ENCODE data around the gene DEFB126. TPM values are rescaled to one million over a fixed set of nuclear protein-coding genes. Genes with fewer than 3 reads are reported as not detected.

Gene DEFB126
- total and polyA plus RNA-seq, 2 of the 13 experiments (the other 11 are each of a cell fraction or from before 2014, with no cell fraction given), result not detected

DNA sequence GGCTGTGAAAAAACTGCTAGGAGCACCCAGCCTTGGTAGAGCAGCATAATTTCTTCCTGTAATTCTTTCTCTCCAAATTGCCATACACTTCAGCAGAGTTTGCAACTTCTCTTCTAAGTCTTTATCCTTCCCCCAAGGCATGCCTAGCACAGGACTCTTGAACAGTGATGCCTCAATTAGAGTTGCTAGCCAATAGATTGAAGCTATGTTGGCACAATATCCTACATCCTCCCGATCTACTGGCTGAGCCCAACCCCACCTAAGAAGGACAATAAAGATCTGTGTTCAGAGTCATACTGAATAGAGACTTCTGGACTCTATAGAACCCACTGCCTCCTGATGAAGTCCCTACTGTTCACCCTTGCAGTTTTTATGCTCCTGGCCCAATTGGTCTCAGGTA is at the start of gene DEFB126 (continued):
- TF ChIP-seq, protein P1, sequence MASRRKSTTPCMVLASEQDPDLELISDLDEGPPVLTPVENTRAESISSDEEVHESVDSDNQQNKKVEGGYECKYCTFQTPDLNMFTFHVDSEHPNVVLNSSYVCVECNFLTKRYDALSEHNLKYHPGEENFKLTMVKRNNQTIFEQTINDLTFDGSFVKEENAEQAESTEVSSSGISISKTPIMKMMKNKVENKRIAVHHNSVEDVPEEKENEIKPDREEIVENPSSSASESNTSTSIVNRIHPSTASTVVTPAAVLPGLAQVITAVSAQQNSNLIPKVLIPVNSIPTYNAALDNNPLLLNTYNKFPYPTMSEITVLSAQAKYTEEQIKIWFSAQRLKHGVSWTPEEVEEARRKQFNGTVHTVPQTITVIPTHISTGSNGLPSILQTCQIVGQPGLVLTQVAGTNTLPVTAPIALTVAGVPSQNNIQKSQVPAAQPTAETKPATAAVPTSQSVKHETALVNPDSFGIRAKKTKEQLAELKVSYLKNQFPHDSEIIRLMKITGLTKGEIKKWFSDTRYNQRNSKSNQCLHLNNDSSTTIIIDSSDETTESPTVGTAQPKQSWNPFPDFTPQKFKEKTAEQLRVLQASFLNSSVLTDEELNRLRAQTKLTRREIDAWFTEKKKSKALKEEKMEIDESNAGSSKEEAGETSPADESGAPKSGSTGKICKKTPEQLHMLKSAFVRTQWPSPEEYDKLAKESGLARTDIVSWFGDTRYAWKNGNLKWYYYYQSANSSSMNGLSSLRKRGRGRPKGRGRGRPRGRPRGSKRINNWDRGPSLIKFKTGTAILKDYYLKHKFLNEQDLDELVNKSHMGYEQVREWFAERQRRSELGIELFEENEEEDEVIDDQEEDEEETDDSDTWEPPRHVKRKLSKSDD (CRISPR knock-in tag; IDR thresholded peaks at IDR 0.05; ENCODE audit: low read depth), result no peak
- TF ChIP-seq HHEX (CRISPR knock-in tag; IDR thresholded peaks at IDR 0.05) (no peak), ZMYM4 (CRISPR knock-in tag; IDR thresholded peaks at IDR 0.05) (no peak), BRCA1 (CRISPR knock-in tag; IDR thresholded peaks at IDR 0.05) (no peak)
- TF ChIP-seq, protein P2, sequence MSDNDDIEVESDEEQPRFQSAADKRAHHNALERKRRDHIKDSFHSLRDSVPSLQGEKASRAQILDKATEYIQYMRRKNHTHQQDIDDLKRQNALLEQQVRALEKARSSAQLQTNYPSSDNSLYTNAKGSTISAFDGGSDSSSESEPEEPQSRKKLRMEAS (IDR thresholded peaks at IDR 0.05), result no peak
- TF ChIP-seq, protein P3, sequence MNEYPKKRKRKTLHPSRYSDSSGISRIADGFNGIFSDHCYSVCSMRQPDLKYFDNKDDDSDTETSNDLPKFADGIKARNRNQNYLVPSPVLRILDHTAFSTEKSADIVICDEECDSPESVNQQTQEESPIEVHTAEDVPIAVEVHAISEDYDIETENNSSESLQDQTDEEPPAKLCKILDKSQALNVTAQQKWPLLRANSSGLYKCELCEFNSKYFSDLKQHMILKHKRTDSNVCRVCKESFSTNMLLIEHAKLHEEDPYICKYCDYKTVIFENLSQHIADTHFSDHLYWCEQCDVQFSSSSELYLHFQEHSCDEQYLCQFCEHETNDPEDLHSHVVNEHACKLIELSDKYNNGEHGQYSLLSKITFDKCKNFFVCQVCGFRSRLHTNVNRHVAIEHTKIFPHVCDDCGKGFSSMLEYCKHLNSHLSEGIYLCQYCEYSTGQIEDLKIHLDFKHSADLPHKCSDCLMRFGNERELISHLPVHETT (CRISPR knock-in tag; conservative IDR thresholded peaks at IDR 0.05), result no peak

DNA sequence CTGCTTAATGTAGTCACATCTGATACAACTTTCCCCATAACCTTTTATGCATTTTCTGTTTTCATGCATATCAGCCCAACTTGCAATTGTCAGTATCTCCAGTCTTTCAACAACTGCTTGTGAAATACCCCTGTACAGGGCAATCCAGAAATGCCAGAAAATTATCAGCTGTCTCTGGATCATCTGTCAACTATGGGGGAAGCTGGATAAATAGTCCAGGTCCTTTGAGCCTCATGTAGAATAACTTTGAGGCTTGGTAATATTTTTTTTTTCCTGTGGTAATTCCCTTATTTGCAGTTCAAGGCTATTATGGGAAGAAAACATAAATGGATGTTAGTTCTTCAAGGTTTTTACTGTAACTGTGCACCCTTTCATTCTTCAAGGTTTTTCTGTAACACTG is 48.7 kb upstream of the DEFB126 start:
- intact Hi-C loops (cut with micrococcal nuclease; ENCODE audit: unreplicated experiment) (no loop called here), in situ Hi-C loops (cut with HindIII; ENCODE audit: extremely low pct_ligation_motif_present, low pct_unique_long_range_greater_than_20kb) (no loop called here)
- no peak overlapping the region for H3K4me2 ChIP-seq (ENCODE audit: low read depth, low read length)
- H3K79me2 ChIP-seq (ENCODE audit: insufficient read depth, low read length), result no peaks in the 10 kb centered on the region
- ChIA-PET CTCF (ENCODE audit: low intra/inter-chr PET ratio, low total read pairs) (no interaction called here), POLR2A (no interaction called here)
- no peak overlapping the region for H3K9ac ChIP-seq (ENCODE audit: insufficient read depth, low read depth, low read length)
- peaks cover 12% of the 10 kb centered on the region for H3K9me3 ChIP-seq (ENCODE audit: low read length)
- no peaks in the 10 kb centered on the region for H3K36me3 ChIP-seq (replicated peaks in 1 of 2; ENCODE audit: control insufficient read depth in 1 of 2, insufficient read depth in 2 of 2, low read length in 2 of 2)
- H3K4me3 ChIP-seq (replicated peaks in 1 of 3; ENCODE audit: insufficient read depth in 1 of 3, low read depth in 2 of 3, low read length in 3 of 3), result no peak overlapping the region
- FAIRE-seq (no peak), ATAC-seq (no peak), DNase-seq (ENCODE audit: low spot score) (no peak)
- H4K20me1 ChIP-seq (ENCODE audit: insufficient read depth, low read length), result no peaks in the 10 kb centered on the region
- H3K27ac ChIP-seq (ENCODE audit: extremely low read length, insufficient read depth, low read length), result no peak overlapping the region
- no TSS peak for BruUV-seq (replicated peaks)
- H2AFZ ChIP-seq (ENCODE audit: low read length), result no peak overlapping the region
- H3K27me3 ChIP-seq (ENCODE audit: control insufficient read depth in 1 of 2, insufficient read depth in 2 of 2, low read length in 2 of 2), result 0 out of 5 replicates have a peak, but pooled peaks cover 0 to 5% of the 10 kb centered on the region in 2 experiments
- TF ChIP-seq KDM5A (IDR thresholded peaks at IDR 0.05; ENCODE audit: borderline replicate concordance, low read length) (no peak), ZNF317 (CRISPR knock-in tag; IDR thresholded peaks at IDR 0.05) (peak; percentile 43; the same call in 1 of the 2 replicates)
- TF ChIP-seq, protein P4, sequence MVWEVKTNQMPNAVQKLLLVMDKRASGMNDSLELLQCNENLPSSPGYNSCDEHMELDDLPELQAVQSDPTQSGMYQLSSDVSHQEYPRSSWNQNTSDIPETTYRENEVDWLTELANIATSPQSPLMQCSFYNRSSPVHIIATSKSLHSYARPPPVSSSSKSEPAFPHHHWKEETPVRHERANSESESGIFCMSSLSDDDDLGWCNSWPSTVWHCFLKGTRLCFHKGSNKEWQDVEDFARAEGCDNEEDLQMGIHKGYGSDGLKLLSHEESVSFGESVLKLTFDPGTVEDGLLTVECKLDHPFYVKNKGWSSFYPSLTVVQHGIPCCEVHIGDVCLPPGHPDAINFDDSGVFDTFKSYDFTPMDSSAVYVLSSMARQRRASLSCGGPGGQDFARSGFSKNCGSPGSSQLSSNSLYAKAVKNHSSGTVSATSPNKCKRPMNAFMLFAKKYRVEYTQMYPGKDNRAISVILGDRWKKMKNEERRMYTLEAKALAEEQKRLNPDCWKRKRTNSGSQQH (CRISPR knock-in tag; IDR thresholded peaks at IDR 0.05; ENCODE audit: low read depth), result no peak
- no peaks in the 10 kb centered on the region for H3K4me1 ChIP-seq (ENCODE audit: insufficient read depth, low read length)

All from HepG2 (cell line).